NT2/D1 (cell line): ENCODE measurements around the gene MAU2.
A peak's percentile ranks its signal among the peaks of the same experiment; 100 is the strongest.

Experiments
- DNase-seq: peaks from one replicate; pipeline ENCODE4 v3.0.0-alpha.2; 2011; ENCODE audit warnings: low read depth, low spot score
- H3K27me3 ChIP-seq: 2 replicates; pipeline ENCODE4 v1.6.0; 2011; ENCODE audit warnings: mild to moderate bottlenecking; ENCODE audit not compliant: insufficient read length, insufficient read depth
- H3K36me3 ChIP-seq: 2 replicates; pipeline ENCODE4 v1.6.1; 2011; ENCODE audit warnings: mild to moderate bottlenecking, low read length, mixed read lengths; ENCODE audit not compliant: insufficient read depth, insufficient read length
- H3K4me1 ChIP-seq: 2 replicates; pipeline ENCODE4 v1.5.1; 2011; ENCODE audit not compliant: insufficient read depth, insufficient read length
- H3K4me3 ChIP-seq: 2 replicates; pipeline ENCODE4 v1.5.1; 2011; ENCODE audit warnings: low read depth; ENCODE audit not compliant: insufficient read length
- H3K9ac ChIP-seq: 2 replicates; pipeline ENCODE4 v1.6.0; 2011; ENCODE audit warnings: low read depth; ENCODE audit not compliant: insufficient read length
- H3K9me3 ChIP-seq: 2 replicates; pipeline ENCODE4 v1.5.1; 2011; ENCODE audit warnings: mild to moderate bottlenecking, low read length; ENCODE audit not compliant: insufficient read depth
- SUZ12 ChIP-seq: IDR thresholded peaks from 2 replicates; pipeline ENCODE4 v1.6.1; 2011; ENCODE audit not compliant: insufficient read length, insufficient read depth; ENCODE audit errors: extremely low read depth
- YY1 ChIP-seq: IDR thresholded peaks from 2 replicates; pipeline ENCODE4 v1.6.1; 2011; ENCODE audit not compliant: insufficient read length, insufficient read depth
- ZNF274 ChIP-seq: IDR thresholded peaks from 2 replicates; pipeline ENCODE4 v1.6.1; 2011; ENCODE audit warnings: mild to moderate bottlenecking, low read depth, low read length

The MAU2 gene, protein sequence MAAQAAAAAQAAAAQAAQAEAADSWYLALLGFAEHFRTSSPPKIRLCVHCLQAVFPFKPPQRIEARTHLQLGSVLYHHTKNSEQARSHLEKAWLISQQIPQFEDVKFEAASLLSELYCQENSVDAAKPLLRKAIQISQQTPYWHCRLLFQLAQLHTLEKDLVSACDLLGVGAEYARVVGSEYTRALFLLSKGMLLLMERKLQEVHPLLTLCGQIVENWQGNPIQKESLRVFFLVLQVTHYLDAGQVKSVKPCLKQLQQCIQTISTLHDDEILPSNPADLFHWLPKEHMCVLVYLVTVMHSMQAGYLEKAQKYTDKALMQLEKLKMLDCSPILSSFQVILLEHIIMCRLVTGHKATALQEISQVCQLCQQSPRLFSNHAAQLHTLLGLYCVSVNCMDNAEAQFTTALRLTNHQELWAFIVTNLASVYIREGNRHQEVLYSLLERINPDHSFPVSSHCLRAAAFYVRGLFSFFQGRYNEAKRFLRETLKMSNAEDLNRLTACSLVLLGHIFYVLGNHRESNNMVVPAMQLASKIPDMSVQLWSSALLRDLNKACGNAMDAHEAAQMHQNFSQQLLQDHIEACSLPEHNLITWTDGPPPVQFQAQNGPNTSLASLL

DNA sequence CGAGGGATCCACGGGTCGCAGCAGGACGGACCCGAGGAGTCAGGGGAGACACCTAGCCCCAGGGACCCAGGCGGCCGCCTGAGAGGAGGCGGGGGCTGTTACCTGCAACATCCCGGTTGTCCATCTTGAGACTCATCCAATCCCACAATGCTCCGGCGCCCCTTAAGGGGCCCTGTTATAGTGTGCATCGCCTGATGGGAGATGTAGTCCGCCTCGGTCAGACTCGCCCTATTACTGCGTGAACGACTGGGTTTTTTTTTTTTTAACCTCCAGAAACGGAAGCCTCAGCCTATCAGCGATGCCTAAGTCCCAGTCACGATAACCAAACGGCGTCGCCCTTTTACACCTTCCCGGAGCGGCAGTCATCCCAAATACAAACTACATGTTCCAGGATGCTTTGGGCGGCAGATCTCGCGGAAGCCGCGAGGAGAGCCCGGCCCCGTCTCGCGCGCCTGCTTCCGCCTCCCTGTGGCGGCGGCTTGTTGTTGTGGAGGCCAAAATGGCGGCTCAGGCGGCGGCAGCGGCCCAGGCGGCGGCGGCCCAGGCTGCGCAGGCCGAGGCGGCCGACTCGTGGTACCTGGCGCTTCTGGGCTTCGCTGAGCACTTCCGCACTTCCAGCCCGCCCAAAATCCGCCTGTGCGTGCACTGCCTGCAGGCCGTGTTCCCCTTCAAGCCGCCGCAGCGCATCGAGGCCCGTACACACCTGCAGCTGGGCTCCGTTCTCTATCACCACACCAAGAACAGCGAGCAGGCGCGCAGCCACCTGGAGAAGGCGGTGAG lies at the start of gene MAU2, which contains the start of gene SUGP1:
Gene MAU2, plus strand, starts transcription at position 469 of the 780 bp plus-strand sequence. Its CDS starts 31 bp downstream, at position 500.
Gene SUGP1, minus strand, starts transcription at position 149 of the 780 bp plus-strand sequence. Its CDS starts 13 bp downstream, at position 136.
- TF ChIP-seq YY1, result peak; percentile 74
- TF ChIP-seq SUZ12, result no peak
- no peak for TF ChIP-seq ZNF274
- H3K9me3 ChIP-seq, result no peaks in the 10 kb centered on the region
- peaks cover 7% of the 10 kb centered on the region for H3K4me1 ChIP-seq
- H3K27me3 ChIP-seq, result no peaks in the 10 kb centered on the region
- peak; percentile 89 for DNase-seq
- peak within 1 kb of the TSS; percentile 100 for H3K9ac ChIP-seq
- peak within 1 kb of the TSS; percentile 100 for H3K4me3 ChIP-seq
- peaks cover 49% of the 10 kb centered on the region for H3K36me3 ChIP-seq

DNA sequence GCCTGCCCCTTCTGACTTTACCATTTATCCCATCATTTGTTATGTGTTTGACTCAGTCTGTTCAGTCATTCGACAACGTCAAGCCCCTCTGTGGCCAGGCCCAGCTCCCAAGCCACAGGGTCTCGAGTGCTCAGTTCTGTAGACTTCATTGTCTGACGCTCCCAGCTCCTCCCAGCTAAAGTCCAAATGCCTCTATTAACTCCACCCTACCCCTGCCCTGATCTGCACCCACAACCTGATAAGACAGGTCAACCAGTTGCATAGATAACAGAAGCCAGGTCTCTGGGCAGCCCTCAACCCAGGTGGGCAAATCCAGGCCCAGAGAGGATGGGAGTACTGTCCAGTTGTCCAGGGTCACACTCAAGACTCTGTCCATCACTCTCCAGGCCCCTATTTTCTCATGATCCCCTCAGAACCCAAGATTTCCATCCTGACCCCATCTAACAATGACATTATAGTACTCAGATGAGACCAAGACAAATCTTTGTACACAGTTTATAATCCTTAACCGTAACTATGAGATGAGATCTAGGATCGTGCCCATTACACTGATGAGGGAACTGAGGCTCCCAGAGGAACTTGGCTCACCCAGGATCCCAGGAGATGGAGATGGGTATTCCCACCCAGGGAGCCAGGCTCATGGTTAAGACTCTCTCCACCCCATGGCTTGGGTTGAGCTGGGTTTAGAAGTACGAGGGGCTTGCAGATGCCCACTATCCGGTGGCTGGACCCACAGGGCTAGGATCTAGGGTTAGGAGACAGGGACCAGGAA lies 48.6 kb upstream of the MAU2 start:
- peak overlapping the region; percentile 85 for H3K9ac ChIP-seq

DNA sequence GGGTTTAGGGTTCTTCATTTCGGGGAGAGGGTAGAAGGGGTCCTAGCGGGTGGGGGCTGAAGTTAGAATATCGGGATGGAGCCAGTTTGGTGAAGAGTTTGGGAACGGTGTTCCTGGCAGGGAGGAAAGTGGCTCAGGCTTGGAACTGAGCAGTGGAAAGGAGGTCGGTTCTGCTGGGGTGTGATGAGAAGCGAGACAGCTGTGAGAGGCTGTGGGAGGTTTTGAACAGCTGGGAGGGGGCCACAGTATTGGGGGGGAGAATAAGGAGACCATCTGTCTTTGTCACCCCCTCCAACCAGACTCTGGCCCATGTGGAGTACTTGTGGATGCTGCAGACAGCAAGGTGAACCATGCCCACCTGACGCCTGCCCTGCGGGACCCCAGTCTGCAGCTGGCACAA lies 46.5 kb upstream of the MAU2 start:
- no peak for DNase-seq
- H3K4me1 ChIP-seq, result peaks cover 11% of the 10 kb centered on the region
- peaks cover 11% of the 10 kb centered on the region for H3K27me3 ChIP-seq
- peaks cover 44% of the 10 kb centered on the region for H3K36me3 ChIP-seq
- no peak overlapping the region for H3K9ac ChIP-seq
- no peak overlapping the region for H3K4me3 ChIP-seq
- TF ChIP-seq YY1 (no peak), SUZ12 (no peak), ZNF274 (no peak)
- no peaks in the 10 kb centered on the region for H3K9me3 ChIP-seq

More for the DNA sequence above, 48.6 kb upstream of the MAU2 start:
- Histone ChIP-seq H3K4me1 (peaks cover 11% of the 10 kb centered on the region), H3K27me3 (peaks cover 11% of the 10 kb centered on the region), H3K4me3 (peak overlapping the region; percentile 29), H3K9me3 (no peaks in the 10 kb centered on the region), H3K36me3 (peaks cover 24% of the 10 kb centered on the region)
- TF ChIP-seq YY1 (no peak), SUZ12 (no peak), ZNF274 (no peak)
- DNase-seq, result no peak

DNA sequence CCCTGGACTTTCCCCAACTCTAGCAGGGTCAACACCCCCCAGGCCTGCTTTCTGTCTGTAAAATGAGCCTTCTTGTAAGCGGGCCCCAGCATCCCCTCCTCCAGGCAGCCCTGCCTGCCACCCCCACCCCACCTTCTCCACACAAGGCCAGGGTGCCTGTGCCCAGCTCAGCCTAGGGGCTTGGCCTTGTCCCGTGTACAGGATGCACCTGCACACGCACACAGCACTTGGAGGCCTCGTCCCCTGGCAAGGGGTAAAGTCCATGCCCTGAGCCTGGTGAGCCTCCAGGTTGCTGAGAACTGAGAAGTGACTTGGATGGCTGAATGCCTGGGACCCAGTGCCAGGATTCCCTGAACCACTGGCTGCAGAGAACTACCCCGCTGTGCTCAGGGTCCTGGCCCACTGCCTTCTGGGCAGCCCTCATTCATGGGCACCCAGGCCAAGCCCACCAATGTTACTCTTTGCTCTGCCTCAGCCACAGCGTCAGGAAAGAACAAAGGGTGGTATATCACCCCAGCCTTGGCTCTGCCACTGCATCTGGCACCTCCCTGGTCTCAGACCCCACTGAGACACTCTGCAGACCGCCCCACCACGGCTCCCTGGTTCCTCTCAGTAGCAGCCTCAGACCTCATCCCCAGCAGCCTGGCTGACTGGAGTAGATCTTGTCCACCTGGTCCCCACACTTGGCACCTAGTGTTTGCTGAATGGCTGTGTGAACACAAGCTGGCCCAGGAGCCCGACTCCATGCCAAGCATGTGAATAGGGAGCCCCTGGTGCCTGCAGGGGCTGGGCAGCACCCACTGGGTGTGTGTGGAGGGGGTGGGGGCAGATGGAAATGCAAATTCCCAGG lies 45.7 kb upstream of the MAU2 start:
- no peak for TF ChIP-seq ZNF274
- Histone ChIP-seq H3K4me1 (peaks cover 11% of the 10 kb centered on the region), H3K4me3 (no peak overlapping the region), H3K36me3 (peaks cover 52% of the 10 kb centered on the region), H3K9me3 (no peaks in the 10 kb centered on the region), H3K9ac (peak overlapping the region; percentile 12), H3K27me3 (peaks cover 11% of the 10 kb centered on the region)
- DNase-seq, result no peak

DNA sequence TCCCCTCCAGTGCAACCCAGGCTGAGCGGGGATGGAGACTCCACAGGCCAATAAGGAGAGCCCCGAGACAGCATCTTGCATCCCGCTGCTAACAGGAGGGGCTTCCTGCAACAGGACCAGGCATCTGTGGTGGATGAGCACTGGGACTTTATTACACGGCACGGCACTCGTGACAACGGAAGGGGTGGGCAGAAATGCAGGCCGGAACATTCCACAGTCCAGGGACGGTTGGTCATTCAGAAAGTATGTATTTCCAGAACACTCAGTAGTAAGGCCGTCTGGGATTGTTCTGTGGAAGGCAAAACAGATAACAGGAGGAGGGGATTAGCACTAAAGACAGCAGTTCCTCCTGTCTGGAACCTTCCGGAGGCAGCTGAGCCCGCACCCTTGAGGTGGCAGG lies 44.2 kb upstream of the MAU2 start:
- H3K36me3 ChIP-seq, result peaks cover 67% of the 10 kb centered on the region
- peaks cover 11% of the 10 kb centered on the region for H3K4me1 ChIP-seq
- TF ChIP-seq SUZ12, result no peak
- TF ChIP-seq ZNF274, result no peak
- TF ChIP-seq YY1, result no peak
- no peak overlapping the region for H3K4me3 ChIP-seq
- H3K9ac ChIP-seq, result no peak overlapping the region
- DNase-seq, result no peak
- no peaks in the 10 kb centered on the region for H3K9me3 ChIP-seq
- H3K27me3 ChIP-seq, result peaks cover 11% of the 10 kb centered on the region

DNA sequence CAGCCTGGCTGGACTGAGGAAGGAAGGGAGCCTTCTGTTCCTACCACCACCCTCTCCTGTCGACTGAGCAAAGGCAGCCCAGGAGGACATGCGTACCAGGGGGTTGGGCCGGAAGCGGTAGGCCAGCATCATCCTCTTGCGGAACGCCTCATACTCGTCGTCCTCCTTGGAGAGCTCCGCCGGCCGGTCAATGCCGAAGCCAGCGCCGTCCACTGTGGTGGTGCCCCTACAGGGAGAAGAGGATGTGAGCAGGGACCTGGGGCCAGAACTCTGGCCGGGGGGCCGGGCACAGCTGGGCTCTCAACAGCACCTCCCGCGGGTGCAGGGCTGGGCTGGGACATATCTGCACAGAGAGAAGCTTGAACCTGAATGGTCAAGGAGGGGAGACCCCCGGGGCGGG lies 43.8 kb upstream of the MAU2 start:
- peaks cover 11% of the 10 kb centered on the region for H3K4me1 ChIP-seq
- H3K36me3 ChIP-seq, result peaks cover 71% of the 10 kb centered on the region
- TF ChIP-seq ZNF274 (no peak), YY1 (no peak), SUZ12 (no peak)
- DNase-seq, result no peak
- H3K9me3 ChIP-seq, result no peaks in the 10 kb centered on the region
- peaks cover 9% of the 10 kb centered on the region for H3K27me3 ChIP-seq
- no peak overlapping the region for H3K4me3 ChIP-seq
- no peak overlapping the region for H3K9ac ChIP-seq
